NT2/D1 (cell line): ENCODE results near the gene TMED5.

Source experiments
- SUZ12 ChIP-seq: IDR thresholded peaks from 2 replicates; pipeline ENCODE4 v1.6.1; 2011; ENCODE audit not compliant: insufficient read length, insufficient read depth; ENCODE audit errors: extremely low read depth
- YY1 ChIP-seq: IDR thresholded peaks from 2 replicates; pipeline ENCODE4 v1.6.1; 2011; ENCODE audit not compliant: insufficient read length, insufficient read depth

GRCh38 chr1:93114391-93114790 lies 65.8 kb downstream of the TMED5 start:
- TF ChIP-seq SUZ12 (no peak), YY1 (no peak)
